Ascending aorta (tissue), 2 donors: Measurements from ENCODE around the gene RAB11FIP5. TPM values are rescaled to one million over a fixed set of nuclear protein-coding genes. Genes with fewer than 3 reads are reported as not detected.

Experiments used
- DNase-seq, 2 donors: peaks; one replicate each; pipeline ENCODE4 v3.0.0-alpha.2; 2019; ENCODE audit warnings: low spot score in 2 of 2
- H3K27ac ChIP-seq, 2 donors: fragments of 200-600 bp; sonication (generic); one replicate each; pipeline ENCODE4 v1.5.1; 2016 to 2017; ENCODE audit warnings: mild to moderate bottlenecking in 1 of 2
- H3K27me3 ChIP-seq: fragments of 200-600 bp; sonication (generic); one replicate; pipeline ENCODE4 v1.5.1; 2017
- H3K36me3 ChIP-seq, 2 donors: fragments of 200-600 bp; sonication (generic); one replicate each; pipeline ENCODE4 v1.5.1; 2016
- H3K4me1 ChIP-seq, 2 donors: fragments of 200-600 bp; sonication (generic); one replicate each; pipeline ENCODE4 v1.5.1; 2016 to 2017; ENCODE audit warnings: mild to moderate bottlenecking in 1 of 2
- H3K4me3 ChIP-seq, 2 donors: fragments of 200-600 bp; sonication (generic); one replicate each; pipeline ENCODE4 v1.5.1; 2016 to 2017; ENCODE audit warnings: mild to moderate bottlenecking in 1 of 2
- H3K9me3 ChIP-seq, 2 donors: fragments of 200-600 bp; sonication (generic); one replicate each; pipeline ENCODE4 v1.5.1; 2016
- CTCF ChIP-seq, 3 experiments: fragments of 200-600 bp in 2 of 3; fragments of 450-650 bp in 1 of 3; sonication (generic) in 2 of 3; IDR thresholded peaks; one replicate each; pipeline ENCODE4 v1.5.1; 2016 to 2019; ENCODE audit warnings: antibody characterized with exemption in 3 of 3, mild to moderate bottlenecking in 1 of 3, moderate library complexity in 1 of 3
- intact Hi-C: fragments of 100-400 bp; cut with DNase I; formaldehyde crosslinking; loops from one replicate; pipeline ENCODE4 v1.15.1; 2023
- total RNA-seq: library from RNA; depleted of rRNA; stranded (reverse); fragments of >200 nt; gene quantifications from one replicate; pipeline ENCODE4 v1.1.0, GENCODE V29; 2016

The RAB11FIP5 gene
- total RNA-seq, 1 donor from 2014 or later: 95.3 TPM

GRCh38 chr2:73107211-73107926, 5.4 kb downstream of the RAB11FIP5 start:
- H3K27ac ChIP-seq: peak overlapping the region in 1 of 2 donors; percentile 6
- intact Hi-C loops: no loop called here
- peaks cover 0 to 35% of the 10 kb centered on the region in 2 donors for H3K4me1 ChIP-seq

DNA sequence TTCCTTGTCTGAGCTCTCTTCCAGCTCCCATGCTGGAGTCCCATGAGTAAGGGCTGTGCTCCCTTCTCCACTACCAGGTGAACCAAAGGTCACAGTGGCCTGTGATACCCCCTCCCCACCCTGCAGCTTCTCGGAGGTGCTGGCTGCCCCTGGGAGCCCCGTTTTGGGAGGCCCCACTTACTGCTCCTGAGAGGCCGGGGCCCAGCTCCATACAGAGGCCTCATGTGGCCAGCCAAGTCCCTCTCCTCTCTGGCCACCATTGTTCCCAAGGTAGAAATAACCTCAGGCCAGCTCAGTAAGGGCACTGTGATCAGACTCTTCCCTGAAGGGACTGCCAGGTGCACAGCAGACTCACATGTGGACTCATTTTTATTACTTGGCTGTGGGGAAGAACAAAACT, 6.0 kb downstream of the RAB11FIP5 start:
- intact Hi-C loops: no loop called here
- peak overlapping the region in 1 of 2 donors; percentile 29 for H3K27ac ChIP-seq

More at GRCh38 chr2:73107211-73107926, 5.4 kb downstream of the RAB11FIP5 start:
- TF ChIP-seq CTCF (IDR thresholded peaks at IDR 0.05): no peak
- no peaks in the 10 kb centered on the region for H3K27me3 ChIP-seq
- no peak overlapping the region for H3K4me3 ChIP-seq
- no peaks in the 10 kb centered on the region for H3K36me3 ChIP-seq
- peak in 1 of 2 donors; percentile 62 for DNase-seq
- no peaks in the 10 kb centered on the region for H3K9me3 ChIP-seq

DNA sequence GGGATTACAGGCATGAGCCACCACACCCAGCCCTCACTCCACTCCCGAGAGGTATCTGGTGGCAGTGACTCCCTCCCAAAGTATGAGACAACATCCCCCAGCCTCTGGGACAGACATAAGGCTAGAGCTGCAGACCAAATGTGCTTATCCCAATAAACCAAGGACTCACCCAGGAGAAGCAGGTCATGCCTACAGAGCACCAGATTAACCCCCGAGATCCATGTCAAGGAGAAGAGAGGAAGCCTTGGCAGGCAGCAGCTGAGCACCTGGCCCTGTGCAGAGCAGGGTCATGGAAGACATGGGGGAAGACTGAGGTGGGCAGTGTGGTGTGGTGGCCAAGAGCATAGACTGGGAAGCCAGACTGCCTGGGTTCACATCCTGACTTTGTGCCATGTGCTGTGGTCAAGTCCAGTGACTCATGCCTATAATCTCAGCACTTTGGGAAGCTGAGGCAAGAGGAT, 7.2 kb downstream of the RAB11FIP5 start:
- no peak for DNase-seq
- Histone ChIP-seq H3K27me3 (no peaks in the 10 kb centered on the region), H3K9me3 (no peaks in the 10 kb centered on the region), H3K36me3 (no peaks in the 10 kb centered on the region), H3K4me1 (peaks cover 0 to 28% of the 10 kb centered on the region in 2 donors), H3K4me3 (no peak overlapping the region), H3K27ac (no peak overlapping the region)
- intact Hi-C loops: no loop called here
- no peak for TF ChIP-seq CTCF (IDR thresholded peaks at IDR 0.05)

More for the DNA sequence above, 6.0 kb downstream of the RAB11FIP5 start:
- H3K9me3 ChIP-seq: no peaks in the 10 kb centered on the region
- no peak for TF ChIP-seq CTCF (IDR thresholded peaks at IDR 0.05)
- H3K27me3 ChIP-seq: no peaks in the 10 kb centered on the region
- no peak for DNase-seq
- no peaks in the 10 kb centered on the region for H3K36me3 ChIP-seq
- peaks cover 0 to 35% of the 10 kb centered on the region in 2 donors for H3K4me1 ChIP-seq
- H3K4me3 ChIP-seq: no peak overlapping the region

- DNase-seq: no peak
- Histone ChIP-seq H3K36me3 (no peaks in the 10 kb centered on the region), H3K9me3 (no peaks in the 10 kb centered on the region), H3K4me1 (peaks cover 0 to 21% of the 10 kb centered on the region in 2 donors), H3K27ac (no peak overlapping the region), H3K4me3 (no peak overlapping the region), H3K27me3 (no peaks in the 10 kb centered on the region)
- intact Hi-C loops: no loop called here
- no peak for TF ChIP-seq CTCF (IDR thresholded peaks at IDR 0.05)
These were observed 7.8 kb downstream of the RAB11FIP5 start for GRCh38 chr2:73104933-73105332.

DNA sequence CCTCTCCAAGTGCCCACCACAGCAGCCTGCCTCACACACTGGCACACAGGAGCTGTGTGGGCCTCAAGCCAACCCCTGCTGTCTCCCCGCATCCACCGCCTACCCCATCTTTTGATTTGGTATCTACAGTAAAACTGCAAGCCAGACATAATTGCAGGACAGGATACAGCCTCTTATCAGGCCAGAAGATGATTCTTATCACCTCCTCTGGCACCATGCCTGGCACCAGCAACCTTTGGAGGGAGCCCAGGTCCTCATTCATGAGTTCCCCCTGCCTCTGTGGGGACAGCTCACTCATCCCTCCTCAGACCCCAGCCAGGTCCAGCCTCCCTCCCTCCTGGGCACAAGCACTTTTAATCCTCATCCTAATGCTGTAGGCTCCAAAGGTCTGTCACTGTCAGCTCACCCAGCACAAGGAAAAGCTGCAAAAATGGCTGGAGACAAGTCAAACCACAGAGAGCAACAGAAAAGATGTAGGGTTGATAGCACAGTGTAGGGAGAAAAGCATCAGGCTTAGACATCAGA, 9.7 kb downstream of the RAB11FIP5 start:
- DNase-seq: no peak
- no peak overlapping the region for H3K27ac ChIP-seq
- no peaks in the 10 kb centered on the region for H3K36me3 ChIP-seq

More for the DNA sequence above, 9.7 kb downstream of the RAB11FIP5 start:
- TF ChIP-seq CTCF (IDR thresholded peaks at IDR 0.05): no peak
- Histone ChIP-seq H3K4me3 (no peak overlapping the region), H3K27me3 (no peaks in the 10 kb centered on the region), H3K9me3 (no peaks in the 10 kb centered on the region), H3K4me1 (peaks cover 0 to 16% of the 10 kb centered on the region in 2 donors)
- intact Hi-C loops: no loop called here
